BLaER1 treated with 17β-estradiol and CSF1 and Interleukin-3, amounts not matched to agents 10 nM and 100 nM (cell line): Measurements from ENCODE around the gene KIF16B.

Source experiments
- H3K27ac ChIP-seq, 11 experiments: shearing (Covaris generic); formaldehyde crosslinking; 2 replicates each; pipeline ENCODE4 v1.8.1; 2022
- H3K27me3 ChIP-seq, 11 experiments: shearing (Covaris generic); formaldehyde crosslinking; 2 replicates each; pipeline ENCODE4 v1.8.1; 2022
- H3K36me3 ChIP-seq, 11 experiments: shearing (Covaris generic); formaldehyde crosslinking; 2 replicates each; pipeline ENCODE4 v1.8.1; 2022
- H3K4me1 ChIP-seq, 10 experiments: shearing (Covaris generic); formaldehyde crosslinking; 2 replicates each; pipeline ENCODE4 v1.8.1; 2022
- H3K4me2 ChIP-seq, 11 experiments: shearing (Covaris generic); formaldehyde crosslinking; 2 replicates each; pipeline ENCODE4 v1.8.1; 2022
- H3K4me3 ChIP-seq, 10 experiments: shearing (Covaris generic); formaldehyde crosslinking; 2 replicates each; pipeline ENCODE4 v1.8.1; 2022
- H3K9ac ChIP-seq, 11 experiments: shearing (Covaris generic); formaldehyde crosslinking; 2 replicates each; pipeline ENCODE4 v1.8.1; 2022
- H3K9me3 ChIP-seq, 11 experiments: shearing (Covaris generic); formaldehyde crosslinking; replicated peaks in 1 of 11; 2 replicates each; pipeline ENCODE4 v1.8.1; 2022
- H4K20me1 ChIP-seq, 11 experiments: shearing (Covaris generic); formaldehyde crosslinking; 2 replicates each; pipeline ENCODE4 v1.8.1; 2022
- Cebpa-rat ChIP-seq, 11 experiments: shearing (Covaris generic); IDR thresholded peaks; 2 replicates each; pipeline ENCODE4 v1.8.1; 2022

The KIF16B gene

GRCh38 chr20:16539280-16540021, 33.8 kb downstream of the KIF16B start:
- Histone ChIP-seq H3K36me3 (peaks cover 6 to 50% (median 13%) of the 10 kb centered on the region in 11 experiments; a peak in 13 of 22 replicates), H3K9ac (no peak overlapping the region), H3K4me2 (peak overlapping the region in 2 of 11 experiments; percentile 8 to 12; a peak in 1 of 22 replicates), H3K9me3 (peaks cover 0 to 30% (median 21%) of the 10 kb centered on the region in 11 experiments; a peak in 13 of 22 replicates), H3K27ac (no peak overlapping the region), H3K27me3 (no peaks in the 10 kb centered on the region), H3K4me1 (peaks cover 8 to 45% (median 31%) of the 10 kb centered on the region in 10 experiments; a peak in 18 of 20 replicates), H4K20me1 (0 out of 22 replicates have a peak, but pooled peaks cover 0 to 4% (median 0%) of the 10 kb centered on the region in 11 experiments), H3K4me3 (no peak overlapping the region)
- TF ChIP-seq Cebpa-rat (IDR thresholded peaks at IDR 0.05): no peak

DNA sequence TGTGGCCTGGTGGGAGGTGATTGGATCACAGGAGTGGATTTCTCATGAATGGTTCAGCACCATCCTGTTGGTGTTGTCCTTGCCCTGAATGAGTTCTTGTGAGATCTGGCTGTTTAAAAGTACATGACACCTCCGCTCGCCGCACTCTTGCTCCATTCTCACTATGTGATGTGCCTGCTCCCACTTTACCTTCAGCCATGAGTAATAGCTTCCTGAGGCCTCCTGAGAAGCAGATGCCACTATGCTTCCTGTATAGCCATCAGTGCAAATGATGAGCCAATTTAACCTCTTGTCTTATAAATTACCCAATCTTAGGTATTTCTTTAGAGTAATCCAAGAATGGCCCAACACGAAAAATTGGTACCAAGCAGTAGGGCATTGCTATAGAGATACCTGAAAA, 34.5 kb downstream of the KIF16B start:
- Histone ChIP-seq H3K4me2 (peak overlapping the region in 2 of 11 experiments; percentile 8 to 12; a peak in 1 of 22 replicates), H3K27me3 (no peaks in the 10 kb centered on the region), H3K27ac (no peak overlapping the region), H4K20me1 (0 out of 22 replicates have a peak, but pooled peaks cover 0 to 4% (median 0%) of the 10 kb centered on the region in 11 experiments), H3K9ac (no peak overlapping the region), H3K4me1 (peaks cover 1 to 44% (median 28%) of the 10 kb centered on the region in 10 experiments; a peak in 18 of 20 replicates), H3K4me3 (no peak overlapping the region), H3K36me3 (peaks cover 6 to 50% (median 13%) of the 10 kb centered on the region in 11 experiments; a peak in 13 of 22 replicates), H3K9me3 (peaks cover 0 to 31% (median 23%) of the 10 kb centered on the region in 11 experiments; a peak in 13 of 22 replicates)
- no peak for TF ChIP-seq Cebpa-rat (IDR thresholded peaks at IDR 0.05)

DNA sequence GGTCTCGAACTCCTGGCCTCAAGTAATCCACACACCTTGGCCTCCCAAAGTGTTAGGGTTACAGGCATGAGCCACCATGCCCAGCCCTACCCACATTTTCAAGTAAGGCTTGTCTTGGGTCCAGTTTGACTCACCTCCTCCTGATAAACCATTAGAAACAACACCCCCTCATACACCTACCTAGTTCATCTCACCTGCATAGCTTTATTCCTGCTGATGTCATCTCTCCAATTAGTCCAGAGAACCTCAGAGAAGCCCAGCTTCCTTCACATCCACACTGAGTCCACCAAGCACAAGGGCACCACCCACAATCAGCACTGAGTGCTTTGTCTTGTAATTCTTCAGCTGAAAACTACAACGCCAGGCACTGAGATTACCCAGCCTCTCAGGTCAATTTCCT, 35.3 kb downstream of the KIF16B start:
- peaks cover 6 to 50% (median 13%) of the 10 kb centered on the region in 11 experiments; a peak in 13 of 22 replicates for H3K36me3 ChIP-seq
- no peak overlapping the region for H3K27ac ChIP-seq
- 0 out of 22 replicates have a peak, but pooled peaks cover 0 to 4% (median 0%) of the 10 kb centered on the region in 11 experiments for H4K20me1 ChIP-seq
- H3K4me3 ChIP-seq: no peak overlapping the region
- no peaks in the 10 kb centered on the region for H3K27me3 ChIP-seq
- peaks cover 0 to 38% (median 26%) of the 10 kb centered on the region in 11 experiments; a peak in 13 of 22 replicates for H3K9me3 ChIP-seq
- no peak for TF ChIP-seq Cebpa-rat (IDR thresholded peaks at IDR 0.05)
- H3K4me2 ChIP-seq: peak overlapping the region in 1 of 11 experiments; percentile 26; a peak in 2 of 22 replicates
- H3K4me1 ChIP-seq: peaks cover 0 to 35% (median 25%) of the 10 kb centered on the region in 10 experiments; a peak in 15 of 20 replicates
- no peak overlapping the region for H3K9ac ChIP-seq

DNA sequence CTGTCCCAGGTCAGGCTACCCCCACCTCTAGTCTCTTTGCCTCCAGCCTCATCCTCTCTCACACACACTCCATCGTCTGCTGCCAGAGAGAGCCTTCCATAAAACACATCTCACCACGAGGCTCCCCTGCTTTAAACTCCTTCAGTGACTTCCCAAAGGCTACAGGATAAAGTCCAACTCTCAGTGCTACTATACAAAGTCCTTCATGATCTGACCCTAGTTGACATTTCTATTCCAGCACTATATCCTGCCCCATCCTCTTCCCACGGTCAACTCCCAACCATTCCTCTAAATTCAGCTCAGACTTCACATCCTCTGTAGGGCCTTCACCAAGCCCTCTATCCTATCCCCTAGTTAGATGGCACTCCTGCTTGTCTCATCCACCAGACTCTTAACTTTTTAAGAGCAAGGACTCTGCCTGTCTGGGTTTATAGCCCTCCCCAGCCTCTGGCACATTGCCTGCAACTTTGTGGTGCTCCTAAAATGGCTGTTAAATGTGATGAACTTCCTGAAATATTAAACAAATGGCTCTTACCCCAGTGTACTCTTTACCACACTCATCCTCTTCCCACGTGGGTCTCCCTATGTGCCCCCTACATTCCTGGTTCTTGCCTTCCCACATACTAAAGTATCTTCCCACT, 36.1 kb downstream of the KIF16B start:
- peaks cover 6 to 50% (median 13%) of the 10 kb centered on the region in 11 experiments; a peak in 13 of 22 replicates for H3K36me3 ChIP-seq
- no peak for TF ChIP-seq Cebpa-rat (IDR thresholded peaks at IDR 0.05)
- 0 out of 22 replicates have a peak overlapping the region, but pooled peaks of 1 of the 11 experiments have one; percentile 24 for H3K27ac ChIP-seq
- peaks cover 0 to 45% (median 32%) of the 10 kb centered on the region in 11 experiments; a peak in 14 of 22 replicates for H3K9me3 ChIP-seq
- no peak overlapping the region for H3K9ac ChIP-seq
- peaks cover 0 to 41% (median 25%) of the 10 kb centered on the region in 10 experiments; a peak in 15 of 20 replicates for H3K4me1 ChIP-seq
- H3K27me3 ChIP-seq: no peaks in the 10 kb centered on the region
- peak overlapping the region in 6 of 11 experiments; percentile 4 to 30 (median 16); a peak in 6 of 22 replicates for H3K4me2 ChIP-seq
- H3K4me3 ChIP-seq: no peak overlapping the region
- H4K20me1 ChIP-seq: 0 out of 22 replicates have a peak, but pooled peaks cover 0 to 4% (median 0%) of the 10 kb centered on the region in 11 experiments

- H3K4me1 ChIP-seq: peaks cover 0 to 48% (median 34%) of the 10 kb centered on the region in 10 experiments; a peak in 15 of 20 replicates
- H3K4me2 ChIP-seq: peak overlapping the region in 8 of 11 experiments; percentile 9 to 64 (median 28); a peak in 9 of 22 replicates
- no peaks in the 10 kb centered on the region for H3K27me3 ChIP-seq
- peaks cover 0 to 62% (median 41%) of the 10 kb centered on the region in 11 experiments; a peak in 16 of 22 replicates for H3K9me3 ChIP-seq
- peaks cover 0 to 44% (median 11%) of the 10 kb centered on the region in 11 experiments; a peak in 12 of 22 replicates for H3K36me3 ChIP-seq
- peak overlapping the region in 1 of 11 experiments; percentile 16; a peak in 1 of 22 replicates for H3K27ac ChIP-seq
- H3K9ac ChIP-seq: no peak overlapping the region
- H4K20me1 ChIP-seq: no peaks in the 10 kb centered on the region
- no peak overlapping the region for H3K4me3 ChIP-seq
- TF ChIP-seq Cebpa-rat (IDR thresholded peaks at IDR 0.05): no peak
These were observed 38.0 kb downstream of the KIF16B start for GRCh38 chr20:16535277-16535676.

DNA sequence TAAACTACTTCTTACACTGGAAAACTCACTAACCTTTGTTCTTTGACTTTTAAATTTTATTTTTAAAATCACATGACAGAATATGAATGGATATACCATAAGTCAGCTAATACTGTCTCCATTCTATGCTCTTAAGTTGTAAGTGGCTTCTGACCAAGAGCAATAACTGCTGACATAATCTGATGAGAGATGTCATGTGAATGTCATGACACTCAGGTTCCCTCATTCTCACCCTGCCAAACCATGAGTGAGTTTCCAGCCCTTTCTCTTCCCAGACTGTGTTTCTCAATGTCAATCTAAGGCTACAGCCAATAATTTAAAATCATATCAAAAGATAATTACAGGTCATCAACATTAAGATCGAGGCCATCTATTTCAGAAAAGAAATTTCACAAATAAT, 39.7 kb downstream of the KIF16B start:
- peaks cover 0 to 48% (median 33%) of the 10 kb centered on the region in 10 experiments; a peak in 15 of 20 replicates for H3K4me1 ChIP-seq
- peak overlapping the region in 1 of 11 experiments; percentile 12; a peak in 1 of 22 replicates for H3K27ac ChIP-seq
- no peaks in the 10 kb centered on the region for H3K27me3 ChIP-seq
- peaks cover 0 to 42% (median 11%) of the 10 kb centered on the region in 11 experiments; a peak in 13 of 22 replicates for H3K36me3 ChIP-seq
- no peak for TF ChIP-seq Cebpa-rat (IDR thresholded peaks at IDR 0.05)
- H3K4me3 ChIP-seq: no peak overlapping the region
- H3K4me2 ChIP-seq: peak overlapping the region in 2 of 11 experiments; percentile 15 to 19; a peak in 3 of 22 replicates
- H3K9ac ChIP-seq: no peak overlapping the region
- peaks cover 0 to 57% (median 41%) of the 10 kb centered on the region in 11 experiments; a peak in 17 of 22 replicates for H3K9me3 ChIP-seq
- H4K20me1 ChIP-seq: no peaks in the 10 kb centered on the region

DNA sequence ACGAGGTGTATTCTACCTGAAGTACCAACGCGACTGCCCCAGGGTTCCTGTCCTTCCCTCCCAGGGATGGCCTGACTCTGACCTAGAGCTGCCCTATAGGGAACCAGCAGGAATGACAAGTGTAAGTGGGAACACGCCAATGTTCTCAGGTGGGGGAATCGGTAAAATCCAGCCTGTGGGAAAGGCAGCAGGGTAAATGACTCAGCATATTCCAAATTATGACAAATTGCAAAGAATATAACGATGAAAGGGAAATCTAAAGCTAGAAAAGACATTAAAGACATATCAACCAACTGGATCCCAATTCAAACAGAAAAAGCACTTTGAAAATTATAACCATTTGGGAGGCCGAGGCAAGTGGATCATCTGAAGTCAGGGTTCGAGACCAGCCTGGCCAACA, 41.8 kb downstream of the KIF16B start:
- no peak for TF ChIP-seq Cebpa-rat (IDR thresholded peaks at IDR 0.05)
- H3K4me3 ChIP-seq: no peak overlapping the region
- peaks cover 1 to 42% (median 21%) of the 10 kb centered on the region in 11 experiments; a peak in 21 of 22 replicates for H3K36me3 ChIP-seq
- H3K9me3 ChIP-seq: peaks cover 0 to 48% (median 31%) of the 10 kb centered on the region in 11 experiments; a peak in 16 of 22 replicates
- H3K9ac ChIP-seq: no peak overlapping the region
- peaks cover 0 to 41% (median 25%) of the 10 kb centered on the region in 10 experiments; a peak in 14 of 20 replicates for H3K4me1 ChIP-seq
- no peaks in the 10 kb centered on the region for H3K27me3 ChIP-seq
- H3K27ac ChIP-seq: peak overlapping the region in 1 of 11 experiments; percentile 20; a peak in 1 of 22 replicates
- no peaks in the 10 kb centered on the region for H4K20me1 ChIP-seq
- H3K4me2 ChIP-seq: no peak overlapping the region

DNA sequence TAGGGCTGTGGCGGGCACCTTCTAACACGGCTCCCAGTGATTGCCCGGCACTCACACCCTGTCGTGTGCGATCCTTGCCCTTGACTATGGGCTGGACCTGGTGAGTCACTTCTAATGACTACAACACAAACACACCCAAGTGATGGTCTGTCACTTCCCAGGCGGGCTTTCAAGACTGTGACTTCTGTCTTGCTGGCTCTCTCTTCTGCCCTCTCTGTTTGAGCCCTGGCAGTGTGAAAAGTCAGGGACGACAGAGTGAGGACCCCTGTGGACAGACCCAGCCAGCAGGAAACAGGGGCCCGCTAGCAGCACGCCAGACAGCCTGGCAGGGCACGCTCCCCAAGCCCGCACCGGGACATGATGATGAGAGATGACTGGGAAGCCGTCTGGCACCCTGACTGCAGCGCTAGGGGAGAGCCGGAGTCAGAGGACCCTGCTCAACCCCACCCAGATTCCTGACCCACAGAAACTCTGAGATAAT, 43.0 kb downstream of the KIF16B start:
- no peaks in the 10 kb centered on the region for H4K20me1 ChIP-seq
- H3K4me2 ChIP-seq: peak overlapping the region in 3 of 11 experiments; percentile 6 to 44 (median 25); a peak in 3 of 22 replicates
- no peak overlapping the region for H3K27ac ChIP-seq
- H3K27me3 ChIP-seq: no peaks in the 10 kb centered on the region
- no peak overlapping the region for H3K9ac ChIP-seq
- no peak for TF ChIP-seq Cebpa-rat (IDR thresholded peaks at IDR 0.05)
- peaks cover 8 to 49% (median 32%) of the 10 kb centered on the region in 11 experiments for H3K36me3 ChIP-seq
- peaks cover 0 to 31% (median 20%) of the 10 kb centered on the region in 10 experiments; a peak in 14 of 20 replicates for H3K4me1 ChIP-seq
- peaks cover 0 to 50% (median 30%) of the 10 kb centered on the region in 11 experiments; a peak in 20 of 22 replicates for H3K9me3 ChIP-seq
- H3K4me3 ChIP-seq: no peak overlapping the region
